Measurements from ENCODE around the gene DNAH10. TPM values are rescaled to one million over a fixed set of nuclear protein-coding genes. Genes with fewer than 3 reads are reported as not detected.

DNAH10 gene
- total RNA-seq, 1 donor from 2014 or later = under 0.01 TPM

- H3K27me3 ChIP-seq (ENCODE audit: control insufficient read depth in 3 of 3, insufficient read depth in 3 of 3, low read length in 3 of 3) = no peaks in the 10 kb centered on the region
- H3K9me3 ChIP-seq (ENCODE audit: control insufficient read depth in 3 of 3, low read length in 3 of 3) = no peaks in the 10 kb centered on the region
- H3K4me3 ChIP-seq (ENCODE audit: low read length in 3 of 3) = no peak overlapping the region
- no peak overlapping the region for H3K9ac ChIP-seq (ENCODE audit: low read depth in 1 of 3, low read length in 3 of 3)
- no peaks in the 10 kb centered on the region for H3K4me1 ChIP-seq (ENCODE audit: control insufficient read depth in 3 of 3, insufficient read depth in 3 of 3, low read length in 3 of 3)
- H3K27ac ChIP-seq (ENCODE audit: low read depth, low read length) = no peak overlapping the region
- peaks cover 26 to 48% (median 44%) of the 10 kb centered on the region in 3 donors for H3K36me3 ChIP-seq (ENCODE audit: control insufficient read depth in 3 of 3, insufficient read depth in 3 of 3, low read length in 3 of 3)
These were observed 38.3 kb upstream of the DNAH10 start for GRCh38 chr12:123723765-123724164.

GRCh38 chr12:123726244-123726643 is 35.9 kb upstream of the DNAH10 start:
- Histone ChIP-seq H3K27ac (ENCODE audit: low read depth, low read length) (no peak overlapping the region), H3K36me3 (ENCODE audit: control insufficient read depth in 3 of 3, insufficient read depth in 3 of 3, low read length in 3 of 3) (peaks cover 23 to 51% (median 36%) of the 10 kb centered on the region in 3 donors), H3K9ac (ENCODE audit: low read depth in 1 of 3, low read length in 3 of 3) (no peak overlapping the region), H3K4me1 (ENCODE audit: control insufficient read depth in 3 of 3, insufficient read depth in 3 of 3, low read length in 3 of 3) (no peaks in the 10 kb centered on the region), H3K4me3 (ENCODE audit: low read length in 3 of 3) (no peak overlapping the region), H3K9me3 (ENCODE audit: control insufficient read depth in 3 of 3, low read length in 3 of 3) (no peaks in the 10 kb centered on the region), H3K27me3 (ENCODE audit: control insufficient read depth in 3 of 3, insufficient read depth in 3 of 3, low read length in 3 of 3) (no peaks in the 10 kb centered on the region)

DNA sequence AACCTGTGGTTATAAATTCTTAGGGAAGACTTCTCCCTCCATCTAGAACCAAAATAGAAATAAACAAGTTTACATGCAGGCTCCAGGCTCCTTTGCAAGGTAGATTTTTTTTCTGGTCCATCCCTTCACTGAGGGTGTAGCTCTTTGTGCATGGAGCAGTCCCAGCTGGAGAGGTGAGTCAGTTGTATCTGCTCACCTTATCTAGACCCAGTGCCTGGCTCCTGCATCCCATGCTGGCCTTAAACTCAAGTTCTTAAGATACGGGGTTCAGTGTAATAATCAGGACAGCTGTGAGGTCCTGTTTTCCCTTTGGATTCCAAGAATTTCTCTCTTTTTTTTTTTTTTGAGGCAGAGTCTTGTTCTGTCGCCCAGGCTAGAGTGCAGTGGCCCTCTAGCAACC is 35.1 kb upstream of the DNAH10 start:
- Histone ChIP-seq H3K27me3 (ENCODE audit: control insufficient read depth in 3 of 3, insufficient read depth in 3 of 3, low read length in 3 of 3) (no peaks in the 10 kb centered on the region), H3K4me3 (ENCODE audit: low read length in 3 of 3) (no peak overlapping the region), H3K9ac (ENCODE audit: low read depth in 1 of 3, low read length in 3 of 3) (no peak overlapping the region), H3K4me1 (ENCODE audit: control insufficient read depth in 3 of 3, insufficient read depth in 3 of 3, low read length in 3 of 3) (no peaks in the 10 kb centered on the region), H3K9me3 (ENCODE audit: control insufficient read depth in 3 of 3, low read length in 3 of 3) (no peaks in the 10 kb centered on the region), H3K27ac (ENCODE audit: low read depth, low read length) (no peak overlapping the region), H3K36me3 (ENCODE audit: control insufficient read depth in 3 of 3, insufficient read depth in 3 of 3, low read length in 3 of 3) (peaks cover 23 to 59% (median 35%) of the 10 kb centered on the region in 3 donors)

DNA sequence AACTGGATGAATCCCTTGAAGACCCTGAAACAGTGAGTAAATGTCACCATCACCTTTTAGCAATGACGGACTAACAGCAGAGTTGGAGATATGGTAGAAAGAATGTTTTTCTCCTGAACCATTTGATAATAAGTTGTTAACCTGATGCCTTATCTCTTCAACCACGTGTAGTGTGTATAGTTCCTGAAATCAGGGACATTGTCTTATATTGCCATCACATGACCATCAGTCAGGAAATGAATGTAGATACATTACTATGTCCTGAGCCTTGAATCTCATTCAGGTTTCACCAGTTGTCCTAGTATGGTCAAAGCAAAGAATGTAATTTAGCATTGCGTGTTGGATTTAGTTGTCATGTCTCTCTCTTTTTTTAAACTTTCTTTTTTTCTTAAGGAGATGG is 34.2 kb upstream of the DNAH10 start:
- H3K36me3 ChIP-seq (ENCODE audit: control insufficient read depth in 3 of 3, insufficient read depth in 3 of 3, low read length in 3 of 3) = peaks cover 26 to 58% (median 36%) of the 10 kb centered on the region in 3 donors
- no peaks in the 10 kb centered on the region for H3K27me3 ChIP-seq (ENCODE audit: control insufficient read depth in 3 of 3, insufficient read depth in 3 of 3, low read length in 3 of 3)
- H3K27ac ChIP-seq (ENCODE audit: low read depth, low read length) = no peak overlapping the region
- no peak overlapping the region for H3K9ac ChIP-seq (ENCODE audit: low read depth in 1 of 3, low read length in 3 of 3)
- no peak overlapping the region for H3K4me3 ChIP-seq (ENCODE audit: low read length in 3 of 3)
- H3K9me3 ChIP-seq (ENCODE audit: control insufficient read depth in 3 of 3, low read length in 3 of 3) = no peaks in the 10 kb centered on the region
- no peaks in the 10 kb centered on the region for H3K4me1 ChIP-seq (ENCODE audit: control insufficient read depth in 3 of 3, insufficient read depth in 3 of 3, low read length in 3 of 3)

GRCh38 chr12:123731596-123731995 is 30.5 kb upstream of the DNAH10 start:
- H3K27me3 ChIP-seq (ENCODE audit: control insufficient read depth in 3 of 3, insufficient read depth in 3 of 3, low read length in 3 of 3) = no peaks in the 10 kb centered on the region
- H3K9ac ChIP-seq (ENCODE audit: low read depth in 1 of 3, low read length in 3 of 3) = no peak overlapping the region
- H3K36me3 ChIP-seq (ENCODE audit: control insufficient read depth in 3 of 3, insufficient read depth in 3 of 3, low read length in 3 of 3) = peaks cover 42 to 68% (median 43%) of the 10 kb centered on the region in 3 donors
- no peaks in the 10 kb centered on the region for H3K9me3 ChIP-seq (ENCODE audit: control insufficient read depth in 3 of 3, low read length in 3 of 3)
- H3K4me1 ChIP-seq (ENCODE audit: control insufficient read depth in 3 of 3, insufficient read depth in 3 of 3, low read length in 3 of 3) = peaks cover 0 to 6% (median 6%) of the 10 kb centered on the region in 3 donors
- H3K4me3 ChIP-seq (ENCODE audit: low read length in 3 of 3) = no peak overlapping the region
- no peak overlapping the region for H3K27ac ChIP-seq (ENCODE audit: low read depth, low read length)

DNA sequence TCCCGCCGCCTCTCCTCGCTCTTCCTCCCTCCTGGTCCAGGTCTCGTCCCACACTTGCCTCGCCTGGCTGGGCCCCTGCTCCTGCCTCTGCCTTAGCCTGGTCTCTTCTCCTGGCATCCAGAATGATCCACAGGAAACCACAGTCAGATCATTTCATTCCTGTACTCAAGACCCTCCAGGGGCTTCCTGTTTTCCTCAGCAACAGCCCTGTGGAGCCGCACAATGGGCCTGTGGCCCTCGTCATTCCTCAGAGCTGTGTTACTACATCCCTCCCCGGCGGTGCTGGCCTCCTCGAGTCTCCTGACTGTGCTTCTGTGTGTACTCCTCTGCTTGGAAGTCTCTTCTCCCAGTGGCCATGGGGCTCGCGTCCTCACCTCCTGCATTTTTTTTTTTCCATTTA is 29.9 kb upstream of the DNAH10 start:
- H3K27ac ChIP-seq (ENCODE audit: low read depth, low read length) = no peak overlapping the region
- no peak overlapping the region for H3K4me3 ChIP-seq (ENCODE audit: low read length in 3 of 3)
- H3K9ac ChIP-seq (ENCODE audit: low read depth in 1 of 3, low read length in 3 of 3) = no peak overlapping the region
- peaks cover 45 to 71% (median 46%) of the 10 kb centered on the region in 3 donors for H3K36me3 ChIP-seq (ENCODE audit: control insufficient read depth in 3 of 3, insufficient read depth in 3 of 3, low read length in 3 of 3)
- H3K27me3 ChIP-seq (ENCODE audit: control insufficient read depth in 3 of 3, insufficient read depth in 3 of 3, low read length in 3 of 3) = no peaks in the 10 kb centered on the region
- H3K4me1 ChIP-seq (ENCODE audit: control insufficient read depth in 3 of 3, insufficient read depth in 3 of 3, low read length in 3 of 3) = peaks cover 0 to 6% (median 6%) of the 10 kb centered on the region in 3 donors
- no peaks in the 10 kb centered on the region for H3K9me3 ChIP-seq (ENCODE audit: control insufficient read depth in 3 of 3, low read length in 3 of 3)

DNA sequence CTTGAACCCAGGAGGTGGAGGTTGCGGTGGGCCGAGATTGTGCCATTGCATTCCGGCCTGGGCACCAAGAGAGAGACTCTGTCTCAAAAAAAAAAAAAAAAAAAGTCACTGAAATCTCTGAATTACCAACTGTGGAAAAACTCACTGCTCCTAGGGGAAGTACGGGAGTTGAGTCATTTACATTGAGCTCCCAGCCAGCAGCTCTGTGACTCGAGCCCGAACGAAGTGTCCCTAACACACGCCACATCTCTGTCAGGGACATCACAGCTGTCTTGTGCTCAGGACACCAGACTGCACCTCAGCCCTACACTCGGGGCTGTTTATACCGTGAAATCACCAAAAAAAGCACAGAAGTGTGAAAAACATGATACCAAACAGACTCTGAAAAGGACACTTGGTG is 28.9 kb upstream of the DNAH10 start:
- peaks cover 0 to 6% (median 6%) of the 10 kb centered on the region in 3 donors for H3K4me1 ChIP-seq (ENCODE audit: control insufficient read depth in 3 of 3, insufficient read depth in 3 of 3, low read length in 3 of 3)
- H3K27ac ChIP-seq (ENCODE audit: low read depth, low read length) = no peak overlapping the region
- no peak overlapping the region for H3K4me3 ChIP-seq (ENCODE audit: low read length in 3 of 3)
- H3K27me3 ChIP-seq (ENCODE audit: control insufficient read depth in 3 of 3, insufficient read depth in 3 of 3, low read length in 3 of 3) = no peaks in the 10 kb centered on the region
- no peaks in the 10 kb centered on the region for H3K9me3 ChIP-seq (ENCODE audit: control insufficient read depth in 3 of 3, low read length in 3 of 3)
- H3K9ac ChIP-seq (ENCODE audit: low read depth in 1 of 3, low read length in 3 of 3) = no peak overlapping the region
- peaks cover 41 to 71% (median 41%) of the 10 kb centered on the region in 3 donors for H3K36me3 ChIP-seq (ENCODE audit: control insufficient read depth in 3 of 3, insufficient read depth in 3 of 3, low read length in 3 of 3)

GRCh38 chr12:123734268-123734667 is 27.8 kb upstream of the DNAH10 start:
- Histone ChIP-seq H3K4me1 (ENCODE audit: control insufficient read depth in 3 of 3, insufficient read depth in 3 of 3, low read length in 3 of 3) (peaks cover 0 to 6% (median 6%) of the 10 kb centered on the region in 3 donors), H3K36me3 (ENCODE audit: control insufficient read depth in 3 of 3, insufficient read depth in 3 of 3, low read length in 3 of 3) (peaks cover 46 to 70% (median 46%) of the 10 kb centered on the region in 3 donors), H3K27ac (ENCODE audit: low read depth, low read length) (no peak overlapping the region), H3K27me3 (ENCODE audit: control insufficient read depth in 3 of 3, insufficient read depth in 3 of 3, low read length in 3 of 3) (no peaks in the 10 kb centered on the region), H3K9me3 (ENCODE audit: control insufficient read depth in 3 of 3, low read length in 3 of 3) (no peaks in the 10 kb centered on the region), H3K9ac (ENCODE audit: low read depth in 1 of 3, low read length in 3 of 3) (no peak overlapping the region), H3K4me3 (ENCODE audit: low read length in 3 of 3) (no peak overlapping the region)

DNA sequence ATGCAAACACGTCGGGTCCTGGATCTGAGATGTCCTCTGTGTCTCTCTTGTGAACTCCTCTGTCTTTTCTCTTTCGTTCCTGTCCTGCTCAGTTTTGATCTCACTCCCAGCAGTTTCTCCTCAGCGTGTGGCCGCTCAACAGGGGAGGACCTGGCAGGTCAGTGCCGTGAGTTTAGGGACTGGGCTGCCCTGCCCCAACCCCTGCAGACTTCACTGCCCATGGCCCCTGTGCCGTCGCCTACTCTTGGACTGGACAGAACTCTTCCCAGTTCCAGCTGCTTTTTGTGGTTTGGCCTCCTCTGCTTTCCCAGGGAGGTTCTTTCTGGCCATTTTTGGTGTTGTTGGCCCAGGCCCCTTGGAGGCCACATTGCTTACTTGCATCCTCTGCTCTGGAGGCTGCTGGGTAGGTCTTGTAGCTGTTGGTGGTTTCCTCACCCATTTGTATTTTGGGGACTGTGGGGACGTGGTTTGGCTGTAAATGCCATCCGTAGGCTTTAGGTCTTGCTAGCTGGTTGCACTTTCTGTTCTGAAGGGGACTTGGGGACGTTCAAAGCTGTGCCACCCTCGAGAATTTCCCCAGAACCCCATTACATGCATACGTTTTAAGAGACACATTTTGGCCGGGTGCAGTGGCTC is 20.0 kb upstream of the DNAH10 start:
- Histone ChIP-seq H3K4me1 (ENCODE audit: control insufficient read depth in 3 of 3, insufficient read depth in 3 of 3, low read length in 3 of 3) (no peaks in the 10 kb centered on the region), H3K36me3 (ENCODE audit: control insufficient read depth in 3 of 3, insufficient read depth in 3 of 3, low read length in 3 of 3) (peaks cover 42 to 55% (median 53%) of the 10 kb centered on the region in 3 donors), H3K4me3 (ENCODE audit: low read length in 3 of 3) (no peak overlapping the region), H3K27me3 (ENCODE audit: control insufficient read depth in 3 of 3, insufficient read depth in 3 of 3, low read length in 3 of 3) (no peaks in the 10 kb centered on the region), H3K9me3 (ENCODE audit: control insufficient read depth in 3 of 3, low read length in 3 of 3) (no peaks in the 10 kb centered on the region), H3K27ac (ENCODE audit: low read depth, low read length) (no peak overlapping the region), H3K9ac (ENCODE audit: low read depth in 1 of 3, low read length in 3 of 3) (no peak overlapping the region)

GRCh38 chr12:123743002-123743401 is 19.1 kb upstream of the DNAH10 start:
- Histone ChIP-seq H3K9me3 (ENCODE audit: control insufficient read depth in 3 of 3, low read length in 3 of 3) (no peaks in the 10 kb centered on the region), H3K4me1 (ENCODE audit: control insufficient read depth in 3 of 3, insufficient read depth in 3 of 3, low read length in 3 of 3) (no peaks in the 10 kb centered on the region), H3K9ac (ENCODE audit: low read depth in 1 of 3, low read length in 3 of 3) (no peak overlapping the region), H3K4me3 (ENCODE audit: low read length in 3 of 3) (no peak overlapping the region), H3K36me3 (ENCODE audit: control insufficient read depth in 3 of 3, insufficient read depth in 3 of 3, low read length in 3 of 3) (peaks cover 44 to 59% (median 48%) of the 10 kb centered on the region in 3 donors), H3K27ac (ENCODE audit: low read depth, low read length) (no peak overlapping the region), H3K27me3 (ENCODE audit: control insufficient read depth in 3 of 3, insufficient read depth in 3 of 3, low read length in 3 of 3) (no peaks in the 10 kb centered on the region)
